HEK293 (cell line): ENCODE measurements around the gene ABCC10.

Experiments used
- CTCF ChIA-PET: fragments of 350-600 bp; formaldehyde crosslinking; extraction: SDS; loops from one replicate; lab custom pipeline; 2021; ENCODE audit warnings: antibody characterized with exemption; lab: Yijun Ruan, JAX
- POLR2A ChIA-PET: fragments of 300-600 bp; formaldehyde crosslinking; extraction: SDS; loops from one replicate; lab custom pipeline; 2020; ENCODE audit warnings: antibody characterized with exemption, inconsistent platforms; lab: Yijun Ruan, JAX
- H3K27ac ChIP-seq: fragments of 200-500 bp; sonication (Bioruptor generic); 2 replicates; pipeline ENCODE4 v1.5.1; 2014; ENCODE audit warnings: low read depth, low read length, control low read depth, inconsistent platforms; ENCODE audit errors: extremely low read depth
- H3K36me3 ChIP-seq, 2 experiments: fragments of 200-500 bp in 1 of 2; sonication (Bioruptor generic) in 1 of 2; 1 replicate in 1 of 2; 2 replicates in 1 of 2; pipeline ENCODE4 v1.5.1; 2014 to 2017; ENCODE audit warnings: inconsistent platforms in 2 of 2, low read length in 2 of 2; ENCODE audit not compliant: control insufficient read depth in 2 of 2, insufficient read depth in 1 of 2
- H3K4me1 ChIP-seq: fragments of 200-500 bp; sonication (Bioruptor generic); 2 replicates; pipeline ENCODE4 v1.5.1; 2014; ENCODE audit warnings: mild to moderate bottlenecking, low read length, inconsistent platforms; ENCODE audit not compliant: control insufficient read depth, insufficient read depth
- H3K4me3 ChIP-seq: 2 replicates; pipeline ENCODE4 v1.5.1; 2011; ENCODE audit warnings: low read depth, mild to moderate bottlenecking, control low read depth, low read length, moderate library complexity
- H3K9me3 ChIP-seq: fragments of 200-500 bp; sonication (Bioruptor generic); 2 replicates; pipeline ENCODE4 v1.5.1; 2014; ENCODE audit warnings: low read depth, low read length, inconsistent platforms; ENCODE audit not compliant: control insufficient read depth, insufficient read depth
- HIC1 ChIP-seq: fragments of 450-650 bp; formaldehyde crosslinking; IDR thresholded peaks from 2 replicates; pipeline ENCODE4 v1.5.1; 2016; ENCODE audit warnings: missing biosample characterization, missing genetic modification characterization
- KLF16 ChIP-seq: fragments of 450-650 bp; formaldehyde crosslinking; IDR thresholded peaks from 2 replicates; pipeline ENCODE4 v1.5.1; 2017; ENCODE audit warnings: missing biosample characterization, missing genetic modification characterization
- KLF8 ChIP-seq: fragments of 450-650 bp; formaldehyde crosslinking; IDR thresholded peaks from 2 replicates; pipeline ENCODE4 v1.5.1; 2016; ENCODE audit warnings: missing biosample characterization, missing genetic modification characterization
- PRDM10 ChIP-seq: fragments of 450-650 bp; formaldehyde crosslinking; IDR thresholded peaks from 2 replicates; pipeline ENCODE4 v1.5.1; 2016; ENCODE audit warnings: missing biosample characterization, missing genetic modification characterization
- REPIN1 ChIP-seq: fragments of 450-650 bp; formaldehyde crosslinking; IDR thresholded peaks from 2 replicates; pipeline ENCODE4 v1.5.1; 2017; ENCODE audit warnings: missing biosample characterization, missing genetic modification characterization, low read depth
- TRIM28 ChIP-seq: IDR thresholded peaks from 2 replicates; pipeline ENCODE4 v1.6.1; 2011; ENCODE audit warnings: low read length, control low read depth, borderline replicate concordance
- ZBTB10 ChIP-seq: fragments of 450-650 bp; formaldehyde crosslinking; IDR thresholded peaks from 2 replicates; pipeline ENCODE4 v1.5.1; 2016; ENCODE audit warnings: missing biosample characterization, missing genetic modification characterization
- ZFP69B ChIP-seq: fragments of 450-650 bp; formaldehyde crosslinking; IDR thresholded peaks from 2 replicates; pipeline ENCODE4 v1.5.1; 2016; ENCODE audit warnings: missing biosample characterization, missing genetic modification characterization
- ZNF174 ChIP-seq: fragments of 450-650 bp; formaldehyde crosslinking; IDR thresholded peaks from 2 replicates; pipeline ENCODE4 v1.5.0; 2017; ENCODE audit warnings: missing biosample characterization, mild to moderate bottlenecking, missing genetic modification characterization
- ZNF214 ChIP-seq: fragments of 450-650 bp; formaldehyde crosslinking; IDR thresholded peaks from 2 replicates; pipeline ENCODE4 v1.5.1; 2017; ENCODE audit warnings: missing biosample characterization, mild to moderate bottlenecking, missing genetic modification characterization, borderline replicate concordance
- ZNF335 ChIP-seq: fragments of 450-650 bp; formaldehyde crosslinking; conservative IDR thresholded peaks from 2 replicates; pipeline ENCODE4 v1.5.1; 2016; ENCODE audit warnings: missing biosample characterization, missing genetic modification characterization
- ZNF366 ChIP-seq: fragments of 450-650 bp; formaldehyde crosslinking; conservative IDR thresholded peaks from 2 replicates; pipeline ENCODE4 v1.5.1; 2016; ENCODE audit warnings: missing biosample characterization, missing genetic modification characterization
- ZNF37A ChIP-seq: fragments of 450-650 bp; IDR thresholded peaks from 2 replicates; pipeline ENCODE4 v1.5.1; 2018; ENCODE audit warnings: missing biosample characterization, missing genetic modification characterization
- ZNF398 ChIP-seq: fragments of 450-650 bp; formaldehyde crosslinking; IDR thresholded peaks from 2 replicates; pipeline ENCODE4 v1.5.1; 2017; ENCODE audit warnings: missing biosample characterization, missing genetic modification characterization
- ZNF513 ChIP-seq: fragments of 450-650 bp; IDR thresholded peaks from 2 replicates; pipeline ENCODE4 v1.5.1; 2018; ENCODE audit warnings: missing biosample characterization, missing genetic modification characterization
- ZNF580 ChIP-seq: fragments of 450-650 bp; formaldehyde crosslinking; IDR thresholded peaks from 2 replicates; pipeline ENCODE4 v1.5.1; 2016; ENCODE audit warnings: missing biosample characterization, missing genetic modification characterization
- ZNF621 ChIP-seq: fragments of 450-650 bp; formaldehyde crosslinking; IDR thresholded peaks from 2 replicates; pipeline ENCODE4 v1.5.1; 2017; ENCODE audit warnings: missing biosample characterization, missing genetic modification characterization
- ZNF660 ChIP-seq: fragments of 450-650 bp; IDR thresholded peaks from 2 replicates; pipeline ENCODE4 v1.5.1; 2018; ENCODE audit warnings: missing biosample characterization, mild to moderate bottlenecking, missing genetic modification characterization
- ZNF747 ChIP-seq: fragments of 450-650 bp; formaldehyde crosslinking; IDR thresholded peaks from 2 replicates; pipeline ENCODE4 v1.5.1; 2016; ENCODE audit warnings: missing biosample characterization, missing genetic modification characterization

ABCC10 gene

GRCh38 chr6:43435682-43436437 lies 8.5 kb downstream of the ABCC10 start:
- ChIA-PET CTCF (interaction anchor here (0.6 to 1.2 kb wide), 4 partner anchors 9 to 22 kb away, joined by 3 read pairs; no protein-coding TSS in a partner anchor), POLR2A (interaction anchor here (0.5 to 3.1 kb wide), 7 partner anchors 8 to 915 kb away, joined by 3 to 22 read pairs (median 4); partner anchors contain the start of genes ABCC10 and ZNF318)

GRCh38 chr6:43436577-43437282 lies 9.4 kb downstream of the ABCC10 start:
- Histone ChIP-seq H3K27ac (no peak overlapping the region), H3K4me1 (peaks cover 6% of the 10 kb centered on the region), H3K36me3 (peaks cover 14 to 55% of the 10 kb centered on the region in 2 experiments; a peak in 2 of 3 replicates), H3K9me3 (no peaks in the 10 kb centered on the region), H3K4me3 (no peak overlapping the region)
- CTCF ChIA-PET = interaction anchor here (0.6 to 3.0 kb wide), 5 partner anchors 10 to 181 kb away, joined by 3 to 16 read pairs (median 3); no protein-coding TSS in a partner anchor
- POLR2A ChIA-PET = interaction anchor here (0.5 to 3.1 kb wide), 14 partner anchors 7 to 257 kb away, joined by 3 to 22 read pairs (median 4); partner anchors contain the start of genes ABCC10, TJAP1 and ZNF318
- no peak for TF ChIP-seq REPIN1
- TF ChIP-seq ZNF335 (tag by site-specific recombination) = peak; percentile 32
- TF ChIP-seq ZNF660 (tag by site-specific recombination) = peak; percentile 79; the same call in 1 of the 2 replicates
- TF ChIP-seq ZNF398 (tag by site-specific recombination) = 0 out of 2 replicates have a peak, but pooled peaks have one; percentile 20
- no peak for TF ChIP-seq ZNF513 (tag by site-specific recombination)
- peak; percentile 72 for TF ChIP-seq PRDM10 (tag by site-specific recombination)

More at GRCh38 chr6:43435682-43436437, 8.5 kb downstream of the ABCC10 start:
- H3K36me3 ChIP-seq = peaks cover 13 to 50% of the 10 kb centered on the region in 2 experiments; a peak in 2 of 3 replicates
- H3K27ac ChIP-seq = no peak overlapping the region
- TF ChIP-seq ZNF214 (no peak), TRIM28 (no peak), ZNF366 (tag by site-specific recombination) (no peak), ZNF747 (tag by site-specific recombination) (no peak), ZNF174 (tag by site-specific recombination) (no peak), HIC1 (tag by site-specific recombination) (no peak), ZBTB10 (tag by site-specific recombination) (no peak), KLF16 (no peak), ZNF37A (no peak), KLF8 (no peak), ZNF621 (no peak), ZNF580 (tag by site-specific recombination) (no peak), ZFP69B (tag by site-specific recombination) (no peak)
- H3K4me3 ChIP-seq = no peak overlapping the region
- H3K4me1 ChIP-seq = peaks cover 6% of the 10 kb centered on the region
- H3K9me3 ChIP-seq = no peaks in the 10 kb centered on the region
